Activated T-cell treated with anti-CD3 and anti-CD28 coated beads, Interleukin-2, amount 50 U/mL, for 24 hours (primary cell): ENCODE measurements around the gene SPEM2.
"Not testable (repeated sequence)": the region's sequence is repeated elsewhere in the genome, so short reads cannot be mapped to it uniquely, and the experiment has no call there.

Experiments
- DNase-seq: peaks from one replicate; pipeline ENCODE4 v3.0.0-alpha.2; 2020
- H3K27ac Mint-ChIP-seq: 2 replicates; pipeline ENCODE4 v1.8.0; 2020; ENCODE audit warnings: mild to moderate bottlenecking, mixed read lengths
- H3K27me3 Mint-ChIP-seq: 2 replicates; pipeline ENCODE4 v1.8.0; 2020; ENCODE audit warnings: mixed read lengths
- H3K36me3 Mint-ChIP-seq: 2 replicates; pipeline ENCODE4 v1.8.0; 2020; ENCODE audit warnings: low read depth, mixed read lengths
- H3K4me1 Mint-ChIP-seq: 2 replicates; pipeline ENCODE4 v1.8.0; 2020; ENCODE audit warnings: low read depth, mixed read lengths
- H3K4me3 Mint-ChIP-seq: 2 replicates; pipeline ENCODE4 v1.8.0; 2020; ENCODE audit warnings: mild to moderate bottlenecking, moderate library complexity, mixed read lengths
- H3K9me3 Mint-ChIP-seq: 2 replicates; pipeline ENCODE4 v1.8.0; 2020; ENCODE audit warnings: mixed read lengths

Gene SPEM2

GRCh38 chr17:7463372-7463846 lies 38.0 kb downstream of the SPEM2 start:
- peaks cover 43% of the 10 kb centered on the region for H3K36me3 Mint-ChIP-seq
- no peak overlapping the region for H3K27ac Mint-ChIP-seq
- no peak overlapping the region for H3K4me3 Mint-ChIP-seq
- peaks cover 17% of the 10 kb centered on the region for H3K4me1 Mint-ChIP-seq
- H3K27me3 Mint-ChIP-seq = no peaks in the 10 kb centered on the region
- no peaks in the 10 kb centered on the region for H3K9me3 Mint-ChIP-seq
- no peak for DNase-seq

- Mint-ChIP-seq H3K4me3 (no peak overlapping the region), H3K27ac (no peak overlapping the region), H3K4me1 (peaks cover 21% of the 10 kb centered on the region), H3K27me3 (no peaks in the 10 kb centered on the region), H3K36me3 (peaks cover 46% of the 10 kb centered on the region), H3K9me3 (no peaks in the 10 kb centered on the region)
- DNase-seq = no peak
These were observed 38.7 kb downstream of the SPEM2 start for GRCh38 chr17:7464081-7464480.

GRCh38 chr17:7465597-7466275 lies 40.3 kb downstream of the SPEM2 start:
- no peak for DNase-seq
- no peaks in the 10 kb centered on the region for H3K27me3 Mint-ChIP-seq
- no peaks in the 10 kb centered on the region for H3K9me3 Mint-ChIP-seq
- no peak overlapping the region for H3K27ac Mint-ChIP-seq
- H3K36me3 Mint-ChIP-seq = peaks cover 44% of the 10 kb centered on the region
- peaks cover 19% of the 10 kb centered on the region for H3K4me1 Mint-ChIP-seq
- no peak overlapping the region for H3K4me3 Mint-ChIP-seq

GRCh38 chr17:7466318-7466638 lies 40.9 kb downstream of the SPEM2 start:
- peaks cover 21% of the 10 kb centered on the region for H3K4me1 Mint-ChIP-seq
- H3K27ac Mint-ChIP-seq = peak overlapping the region; percentile 76
- no peak overlapping the region for H3K4me3 Mint-ChIP-seq
- H3K36me3 Mint-ChIP-seq = peaks cover 38% of the 10 kb centered on the region
- no peak for DNase-seq
- H3K9me3 Mint-ChIP-seq = no peaks in the 10 kb centered on the region
- no peaks in the 10 kb centered on the region for H3K27me3 Mint-ChIP-seq

- DNase-seq = no peak
- peaks cover 26% of the 10 kb centered on the region for H3K4me1 Mint-ChIP-seq
- H3K36me3 Mint-ChIP-seq = peaks cover 37% of the 10 kb centered on the region
- peak overlapping the region; percentile 76 for H3K27ac Mint-ChIP-seq
- no peaks in the 10 kb centered on the region for H3K9me3 Mint-ChIP-seq
- H3K4me3 Mint-ChIP-seq = no peak overlapping the region
- no peaks in the 10 kb centered on the region for H3K27me3 Mint-ChIP-seq
These were observed 41.4 kb downstream of the SPEM2 start for GRCh38 chr17:7466639-7467341.

GRCh38 chr17:7467498-7467897 lies 42.1 kb downstream of the SPEM2 start:
- Mint-ChIP-seq H3K36me3 (peaks cover 34% of the 10 kb centered on the region), H3K27me3 (no peaks in the 10 kb centered on the region), H3K9me3 (no peaks in the 10 kb centered on the region), H3K4me1 (peaks cover 31% of the 10 kb centered on the region), H3K27ac (peak overlapping the region; percentile 76), H3K4me3 (no peak overlapping the region)
- no peak for DNase-seq

- DNase-seq = no peak
- Mint-ChIP-seq H3K27me3 (no peaks in the 10 kb centered on the region), H3K4me3 (no peak overlapping the region), H3K9me3 (no peaks in the 10 kb centered on the region), H3K36me3 (peaks cover 30% of the 10 kb centered on the region), H3K4me1 (peaks cover 34% of the 10 kb centered on the region), H3K27ac (peak overlapping the region; percentile 27)
These were observed 42.9 kb downstream of the SPEM2 start for GRCh38 chr17:7468290-7468689.

GRCh38 chr17:7468804-7469389 lies 43.5 kb downstream of the SPEM2 start:
- peaks cover 36% of the 10 kb centered on the region for H3K4me1 Mint-ChIP-seq
- H3K4me3 Mint-ChIP-seq = no peak overlapping the region
- H3K27me3 Mint-ChIP-seq = no peaks in the 10 kb centered on the region
- no peak for DNase-seq
- H3K36me3 Mint-ChIP-seq = peaks cover 24% of the 10 kb centered on the region
- H3K27ac Mint-ChIP-seq = peak overlapping the region; percentile 27
- no peaks in the 10 kb centered on the region for H3K9me3 Mint-ChIP-seq

GRCh38 chr17:7469843-7470242 lies 44.4 kb downstream of the SPEM2 start:
- not testable (repeated sequence) for H3K27ac Mint-ChIP-seq, H3K4me3 Mint-ChIP-seq, H3K9me3 Mint-ChIP-seq, DNase-seq, H3K27me3 Mint-ChIP-seq
- Mint-ChIP-seq H3K36me3 (peaks cover 22% of the 10 kb centered on the region), H3K4me1 (peaks cover 41% of the 10 kb centered on the region)

- H3K4me3 Mint-ChIP-seq, H3K9me3 Mint-ChIP-seq, DNase-seq, H3K27me3 Mint-ChIP-seq: not testable (repeated sequence)
- peaks cover 20% of the 10 kb centered on the region for H3K36me3 Mint-ChIP-seq
- H3K27ac Mint-ChIP-seq = peak overlapping the region; percentile 29
- peaks cover 44% of the 10 kb centered on the region for H3K4me1 Mint-ChIP-seq
These were observed 45.1 kb downstream of the SPEM2 start for GRCh38 chr17:7470457-7470973.

- Mint-ChIP-seq H3K27ac (peak overlapping the region; percentile 80), H3K36me3 (peaks cover 17% of the 10 kb centered on the region), H3K9me3 (no peaks in the 10 kb centered on the region), H3K27me3 (no peaks in the 10 kb centered on the region), H3K4me1 (peaks cover 55% of the 10 kb centered on the region), H3K4me3 (no peak overlapping the region)
- DNase-seq = no peak
These were observed 46.3 kb downstream of the SPEM2 start for GRCh38 chr17:7471729-7472128.

- not testable (repeated sequence) for H3K27me3 Mint-ChIP-seq, H3K9me3 Mint-ChIP-seq, DNase-seq, H3K4me3 Mint-ChIP-seq
- peaks cover 21% of the 10 kb centered on the region for H3K36me3 Mint-ChIP-seq
- peaks cover 57% of the 10 kb centered on the region for H3K4me1 Mint-ChIP-seq
- H3K27ac Mint-ChIP-seq = peak overlapping the region; percentile 33
These were observed 49.4 kb downstream of the SPEM2 start for GRCh38 chr17:7474767-7475166.

GRCh38 chr17:7475764-7476422 lies 50.5 kb downstream of the SPEM2 start:
- H3K9me3 Mint-ChIP-seq = no peaks in the 10 kb centered on the region
- peak overlapping the region; percentile 91 for H3K27ac Mint-ChIP-seq
- no peak for DNase-seq
- H3K27me3 Mint-ChIP-seq = no peaks in the 10 kb centered on the region
- no peak overlapping the region for H3K4me3 Mint-ChIP-seq
- H3K36me3 Mint-ChIP-seq = peaks cover 25% of the 10 kb centered on the region
- H3K4me1 Mint-ChIP-seq = peaks cover 66% of the 10 kb centered on the region

- Mint-ChIP-seq H3K27me3 (no peaks in the 10 kb centered on the region), H3K4me1 (peaks cover 67% of the 10 kb centered on the region), H3K9me3 (no peaks in the 10 kb centered on the region), H3K4me3 (peak overlapping the region; percentile 86), H3K27ac (peak overlapping the region; percentile 91), H3K36me3 (peaks cover 25% of the 10 kb centered on the region)
- no peak for DNase-seq
These were observed 51.1 kb downstream of the SPEM2 start for GRCh38 chr17:7476494-7476893.
